Urothelium cell line (cell line): ENCODE data around the gene TTC7B.

Experiments
- DNase-seq: peaks from one replicate; pipeline ENCODE4 v3.0.0; 2011; ENCODE audit warnings: low spot score, mixed read lengths
- FAIRE-seq: peaks from 2 replicates; lab custom pipeline; 2011; peaks lifted over from hg19 to GRCh38; lab: Jason Lieb, UNC

Gene TTC7B

GRCh38 chr14:90521930-90522483 lies 294.2 kb downstream of the TTC7B start:
- no peak for DNase-seq
- no peak for FAIRE-seq

- FAIRE-seq (no peak), DNase-seq (no peak)
Measured at GRCh38 chr14:90521084-90521929, 294.9 kb downstream of the TTC7B start.

GRCh38 chr14:90520326-90520725 lies 295.9 kb downstream of the TTC7B start:
- FAIRE-seq = no peak
- DNase-seq = no peak

- FAIRE-seq (no peak), DNase-seq (no peak)
Measured at GRCh38 chr14:90519262-90519920, 296.8 kb downstream of the TTC7B start.

GRCh38 chr14:90518941-90519256 lies 297.3 kb downstream of the TTC7B start:
- no peak for DNase-seq
- no peak for FAIRE-seq

- DNase-seq = no peak
Measured at GRCh38 chr14:90518069-90518940, 297.9 kb downstream of the TTC7B start.

GRCh38 chr14:90517076-90517841 lies 299.0 kb downstream of the TTC7B start:
- FAIRE-seq = no peak

More at GRCh38 chr14:90518069-90518940, 297.9 kb downstream of the TTC7B start:
- FAIRE-seq = no peak

GRCh38 chr14:90514566-90514965 lies 301.7 kb downstream of the TTC7B start:
- FAIRE-seq = no peak
- DNase-seq = no peak

More at GRCh38 chr14:90517076-90517841, 299.0 kb downstream of the TTC7B start:
- no peak for DNase-seq

- DNase-seq (no peak), FAIRE-seq (no peak)
Measured at GRCh38 chr14:90514015-90514398, 302.2 kb downstream of the TTC7B start.

- peak; percentile 82 for DNase-seq
- FAIRE-seq = no peak
Measured at GRCh38 chr14:90513161-90514014, 302.8 kb downstream of the TTC7B start.

GRCh38 chr14:90512329-90512991 lies 303.8 kb downstream of the TTC7B start:
- DNase-seq (no peak), FAIRE-seq (no peak)

- no peak for FAIRE-seq
- no peak for DNase-seq
Measured at GRCh38 chr14:90511795-90512328, 304.4 kb downstream of the TTC7B start.

- FAIRE-seq (no peak), DNase-seq (no peak)
Measured at GRCh38 chr14:90511252-90511651, 305.0 kb downstream of the TTC7B start.

- DNase-seq (no peak), FAIRE-seq (no peak)
Measured at GRCh38 chr14:90510159-90510558, 306.1 kb downstream of the TTC7B start.

- DNase-seq = no peak
- FAIRE-seq = no peak
Measured at GRCh38 chr14:90509403-90509802, 306.8 kb downstream of the TTC7B start.

GRCh38 chr14:90508536-90509254 lies 307.5 kb downstream of the TTC7B start:
- FAIRE-seq = no peak
- no peak for DNase-seq

GRCh38 chr14:90508036-90508435 lies 308.2 kb downstream of the TTC7B start:
- DNase-seq (no peak), FAIRE-seq (no peak)

GRCh38 chr14:90507428-90507827 lies 308.8 kb downstream of the TTC7B start:
- no peak for FAIRE-seq
- no peak for DNase-seq
